ENCODE results near the gene GFY. TPM values are rescaled to one million over a fixed set of nuclear protein-coding genes. Genes with fewer than 3 reads are reported as not detected.
A peak's percentile ranks its signal among the peaks of the same experiment; 100 is the strongest.

GFY gene
- total RNA-seq, 2 experiments from 2014 or later, result not detected

- no peak overlapping the region for H3K4me3 Mint-ChIP-seq
- CTCF ChIA-PET, result interaction anchor here (0.6 to 2.5 kb wide), 31 partner anchors 9 to 179 kb away, joined by 3 to 17 read pairs (median 7); partner anchors contain the start of genes ALDH16A1, FLT3LG, GFY and PIH1D1
- peak; percentile 86 for ATAC-seq
- peak; percentile 82 for DNase-seq
- POLR2A ChIA-PET, result interaction anchor here (1.1 to 1.7 kb wide), 3 partner anchors 10 to 78 kb away, joined by 3 to 6 read pairs (median 3); no protein-coding TSS in a partner anchor
- no peaks in the 10 kb centered on the region for H3K27me3 Mint-ChIP-seq
- H3K4me1 Mint-ChIP-seq (ENCODE audit: low read depth), result peaks cover 10% of the 10 kb centered on the region
- intact Hi-C loops (cut with micrococcal nuclease), result loop anchor here (5.0 kb wide), 2 partner anchors 36 to 51 kb away; partner anchors contain the start of genes GFY and SLC17A7
- peak overlapping the region; percentile 23 for H3K27ac Mint-ChIP-seq
- peak; percentile 93 for TF ChIP-seq CTCF (IDR thresholded peaks at IDR 0.05)
- no peaks in the 10 kb centered on the region for H3K9me3 Mint-ChIP-seq
- H3K36me3 Mint-ChIP-seq (ENCODE audit: low read depth), result no peaks in the 10 kb centered on the region
These were observed 33.4 kb upstream of the GFY start for GRCh38 chr19:49391581-49392399.

- TF ChIP-seq CTCF (IDR thresholded peaks at IDR 0.05), result no peak
- H3K27ac Mint-ChIP-seq, result no peak overlapping the region
- no peaks in the 10 kb centered on the region for H3K9me3 Mint-ChIP-seq
- H3K4me1 Mint-ChIP-seq (ENCODE audit: low read depth), result peaks cover 18% of the 10 kb centered on the region
- intact Hi-C loops (cut with micrococcal nuclease), result loop anchor here (5.0 kb wide), 2 partner anchors 33 to 48 kb away; partner anchors contain the start of genes GFY and SLC17A7
- ChIA-PET POLR2A (interaction anchor here (1.1 kb wide), 1 partner anchor 94 kb away, joined by 3 read pairs; the partner anchor contains the start of gene RPL13A), CTCF (interaction anchor here (0.8 to 1.8 kb wide), 4 partner anchors 10 to 76 kb away, joined by 3 to 6 read pairs (median 4); no protein-coding TSS in a partner anchor)
- H3K27me3 Mint-ChIP-seq, result peaks cover 2% of the 10 kb centered on the region
- ATAC-seq (no peak), DNase-seq (no peak)
- no peak overlapping the region for H3K4me3 Mint-ChIP-seq
- no peaks in the 10 kb centered on the region for H3K36me3 Mint-ChIP-seq (ENCODE audit: low read depth)
These were observed 31.3 kb upstream of the GFY start for GRCh38 chr19:49393881-49394280.

- CTCF ChIA-PET, result interaction anchor here (1.0 kb wide), 1 partner anchor 95 kb away, joined by 3 read pairs; no protein-coding TSS in a partner anchor
- intact Hi-C loops (cut with micrococcal nuclease), result no loop called here
- H3K4me3 Mint-ChIP-seq, result no peak overlapping the region
- POLR2A ChIA-PET, result no interaction called here
- no peaks in the 10 kb centered on the region for H3K9me3 Mint-ChIP-seq
- no peak overlapping the region for H3K27ac Mint-ChIP-seq
- no peaks in the 10 kb centered on the region for H3K36me3 Mint-ChIP-seq (ENCODE audit: low read depth)
- ATAC-seq (no peak), DNase-seq (no peak)
- H3K4me1 Mint-ChIP-seq (ENCODE audit: low read depth), result peaks cover 18% of the 10 kb centered on the region
- no peak for TF ChIP-seq CTCF (IDR thresholded peaks at IDR 0.05)
- peaks cover 2% of the 10 kb centered on the region for H3K27me3 Mint-ChIP-seq
These were observed 29.4 kb upstream of the GFY start for GRCh38 chr19:49395581-49396407.

GRCh38 chr19:49396738-49397505, 28.3 kb upstream of the GFY start:
- CTCF ChIA-PET, result interaction anchor here (0.6 to 1.0 kb wide), 2 partner anchors 15 to 96 kb away, joined by 3 read pairs; no protein-coding TSS in a partner anchor
- H3K9me3 Mint-ChIP-seq, result no peaks in the 10 kb centered on the region
- H3K27me3 Mint-ChIP-seq, result peaks cover 2% of the 10 kb centered on the region
- H3K4me3 Mint-ChIP-seq, result no peak overlapping the region
- intact Hi-C loops (cut with micrococcal nuclease), result no loop called here
- TF ChIP-seq CTCF (IDR thresholded peaks at IDR 0.05), result no peak
- POLR2A ChIA-PET, result interaction anchor here (1.9 kb wide), 1 partner anchor 12 kb away, joined by 5 read pairs; no protein-coding TSS in a partner anchor
- DNase-seq (no peak), ATAC-seq (no peak)
- peaks cover 13% of the 10 kb centered on the region for H3K4me1 Mint-ChIP-seq (ENCODE audit: low read depth)
- no peak overlapping the region for H3K27ac Mint-ChIP-seq
- H3K36me3 Mint-ChIP-seq (ENCODE audit: low read depth), result no peaks in the 10 kb centered on the region
